ENCODE data around the gene OGDH.

The OGDH gene

DNA sequence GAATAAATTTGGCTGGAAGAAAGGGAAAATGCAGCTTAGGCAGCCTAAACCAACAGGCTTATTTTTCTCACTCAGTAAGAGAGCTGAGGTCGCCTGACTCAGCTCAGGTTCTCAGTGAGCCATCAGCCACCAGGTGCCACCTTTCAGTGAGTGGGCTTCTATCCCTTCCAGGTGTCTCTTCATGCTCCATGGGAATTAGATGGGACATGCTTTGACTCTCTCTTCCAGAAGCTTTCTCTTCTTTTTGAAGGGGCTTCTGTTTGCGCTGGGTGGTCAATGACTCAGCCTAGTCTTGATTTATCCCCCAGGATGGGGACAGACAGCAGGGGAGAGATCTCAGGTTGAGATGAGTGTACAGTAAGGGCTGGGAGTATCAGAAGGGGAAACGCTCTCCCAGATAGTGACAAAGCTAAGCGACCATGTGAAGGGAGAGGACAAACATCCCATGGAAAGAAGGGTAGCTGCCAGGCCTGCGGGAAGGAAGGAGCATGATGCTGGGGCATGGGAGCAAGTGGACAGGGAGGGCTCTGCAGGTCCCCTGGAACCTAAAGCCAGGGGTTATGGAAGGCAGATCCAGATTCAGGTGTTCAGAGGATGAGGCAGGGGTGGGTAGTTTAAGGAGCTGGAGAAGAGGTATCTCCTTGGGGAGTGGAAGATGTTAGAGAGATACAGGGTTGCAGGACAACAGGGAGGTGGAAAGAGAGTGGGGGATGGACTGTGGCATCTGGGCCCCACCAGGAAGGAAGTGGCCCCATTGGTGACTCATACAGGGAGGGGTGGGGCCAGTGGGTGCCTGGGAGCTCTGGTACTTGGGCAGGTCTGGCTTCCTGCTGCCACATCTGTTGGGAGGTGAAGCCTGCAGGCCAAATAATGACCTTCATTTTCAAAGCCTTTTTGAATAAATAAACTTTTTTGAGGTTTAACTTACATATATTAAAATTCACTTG, 32.5 kb downstream of the OGDH start:
- peak; percentile 71 for DNase-seq (ENCODE audit: low spot score)

DNA sequence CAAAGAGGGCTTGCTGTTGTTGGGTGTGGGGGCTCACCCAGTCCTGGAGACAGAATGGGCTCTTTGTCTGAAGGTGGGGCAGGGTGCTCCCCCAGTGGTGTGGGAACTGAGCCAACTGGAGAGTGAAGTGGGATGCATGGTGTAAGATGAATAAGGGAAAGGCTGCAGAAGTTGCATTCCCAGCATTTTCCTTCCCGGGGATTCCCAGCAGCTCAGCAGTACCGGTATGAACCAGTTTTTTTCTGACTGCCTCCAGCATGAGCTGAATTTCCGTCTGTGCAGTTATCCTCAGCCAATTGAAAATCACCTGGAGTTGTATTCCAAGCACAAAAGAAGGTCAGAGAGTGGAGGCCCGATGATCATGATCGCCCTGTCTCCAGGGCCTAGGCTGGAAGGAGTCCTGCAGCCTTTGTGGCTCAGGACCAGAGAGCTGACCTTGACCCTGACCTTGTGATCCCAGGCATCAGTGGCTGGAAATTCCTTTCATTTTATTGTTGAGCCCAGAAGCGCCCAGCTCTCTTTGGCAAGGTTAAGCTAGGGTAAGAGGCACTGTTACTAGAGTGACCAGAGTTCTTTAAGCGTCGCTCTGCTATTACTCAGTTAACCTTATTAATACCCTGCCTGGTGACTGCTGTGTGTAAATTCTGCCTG, 33.4 kb downstream of the OGDH start:
- peak; percentile 74 for DNase-seq (ENCODE audit: low spot score)

DNA sequence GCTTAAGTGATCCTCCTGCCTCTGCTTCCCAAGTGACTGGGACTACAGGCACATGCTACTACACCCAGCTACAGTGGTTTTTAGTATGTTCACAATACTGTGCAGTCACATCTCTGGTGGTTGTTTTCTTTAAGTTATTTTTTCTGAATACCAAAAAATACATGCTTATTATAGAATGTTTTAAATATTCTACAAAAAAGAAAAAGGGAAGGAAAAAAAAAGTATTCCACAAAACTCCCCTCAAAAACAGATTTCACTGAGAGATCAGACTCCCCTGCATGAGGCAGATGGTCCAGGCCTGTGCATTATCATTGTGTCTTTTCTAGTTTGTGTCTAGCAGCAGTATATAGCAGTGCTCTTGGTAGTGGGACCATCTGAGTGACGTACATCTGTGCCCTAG, 36.8 kb downstream of the OGDH start:
- DNase-seq (ENCODE audit: low spot score) = no peak

DNA sequence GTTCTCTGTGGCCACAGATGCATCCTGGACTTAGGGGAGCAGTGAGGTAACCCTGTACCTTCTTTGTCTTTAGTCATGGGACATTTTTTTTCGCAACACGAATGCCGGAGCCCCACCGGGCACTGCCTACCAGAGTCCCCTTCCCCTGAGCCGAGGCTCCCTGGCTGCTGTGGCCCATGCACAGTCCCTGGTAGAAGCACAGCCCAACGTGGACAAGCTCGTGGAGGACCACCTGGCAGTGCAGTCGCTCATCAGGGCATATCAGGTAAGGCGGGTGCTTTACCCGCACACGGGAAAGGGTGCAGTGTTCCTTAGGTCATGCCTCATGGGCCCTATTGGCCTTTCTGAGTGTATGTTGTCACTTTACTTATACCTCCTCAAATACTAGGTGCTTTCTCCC, 38.8 kb downstream of the OGDH start:
- no peak for DNase-seq (ENCODE audit: low spot score)

DNA sequence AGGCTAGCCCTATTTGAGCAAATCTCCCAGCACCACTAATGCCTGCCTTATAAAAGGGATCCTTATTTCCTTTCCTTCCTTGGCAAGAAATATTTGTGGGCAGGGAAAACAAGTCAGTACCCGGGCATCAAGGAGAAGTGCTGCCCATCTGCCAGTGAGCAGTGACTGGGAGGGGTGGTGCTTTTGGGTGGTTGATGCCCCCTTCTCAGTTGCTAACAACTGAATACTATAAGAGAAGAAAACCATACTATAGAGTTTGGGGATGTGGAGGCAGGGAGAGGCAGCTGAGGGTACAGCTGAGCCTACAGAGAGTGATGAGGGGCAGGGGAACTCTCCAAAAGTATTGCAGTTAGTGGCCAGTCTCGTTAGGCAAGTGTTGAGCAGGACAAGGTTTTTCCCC, 39.3 kb downstream of the OGDH start:
- no peak for DNase-seq (ENCODE audit: low spot score)

DNA sequence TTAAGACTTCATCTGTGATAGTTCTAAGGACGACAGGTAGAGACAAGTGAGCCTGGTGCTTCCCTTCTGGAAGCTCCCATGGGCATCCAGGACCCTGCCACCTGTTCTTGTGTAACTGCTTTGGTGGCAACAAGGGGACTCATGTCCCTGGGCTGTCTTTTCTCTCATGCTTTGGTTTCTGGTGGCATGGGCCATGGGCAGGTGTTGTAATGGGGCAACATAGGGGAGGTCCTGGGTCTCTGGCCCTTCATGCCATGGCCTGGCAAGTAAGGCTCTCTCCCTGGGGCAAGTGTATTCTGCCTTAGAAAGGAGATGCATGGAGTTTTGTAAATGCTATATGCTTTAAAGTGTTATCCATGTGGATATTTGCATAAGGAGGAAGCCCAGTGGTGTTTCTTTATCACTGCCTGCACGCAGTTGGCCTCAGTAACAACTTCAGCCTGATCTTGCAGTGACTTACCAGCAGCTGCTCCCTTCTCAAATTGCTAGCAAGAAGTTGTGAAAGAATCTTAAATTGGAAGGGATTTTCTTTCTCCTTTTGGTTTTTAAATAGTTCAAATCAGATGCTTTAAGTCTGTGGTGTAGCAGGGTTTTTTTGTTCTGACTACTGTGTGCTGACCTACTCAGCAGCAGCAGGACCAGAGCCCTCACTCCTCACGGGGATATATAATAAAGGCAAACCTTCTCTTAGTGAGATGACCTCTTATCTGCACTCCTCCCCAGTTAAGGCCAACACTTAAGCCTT, 39.9 kb downstream of the OGDH start:
- no peak for DNase-seq (ENCODE audit: low spot score)

DNA sequence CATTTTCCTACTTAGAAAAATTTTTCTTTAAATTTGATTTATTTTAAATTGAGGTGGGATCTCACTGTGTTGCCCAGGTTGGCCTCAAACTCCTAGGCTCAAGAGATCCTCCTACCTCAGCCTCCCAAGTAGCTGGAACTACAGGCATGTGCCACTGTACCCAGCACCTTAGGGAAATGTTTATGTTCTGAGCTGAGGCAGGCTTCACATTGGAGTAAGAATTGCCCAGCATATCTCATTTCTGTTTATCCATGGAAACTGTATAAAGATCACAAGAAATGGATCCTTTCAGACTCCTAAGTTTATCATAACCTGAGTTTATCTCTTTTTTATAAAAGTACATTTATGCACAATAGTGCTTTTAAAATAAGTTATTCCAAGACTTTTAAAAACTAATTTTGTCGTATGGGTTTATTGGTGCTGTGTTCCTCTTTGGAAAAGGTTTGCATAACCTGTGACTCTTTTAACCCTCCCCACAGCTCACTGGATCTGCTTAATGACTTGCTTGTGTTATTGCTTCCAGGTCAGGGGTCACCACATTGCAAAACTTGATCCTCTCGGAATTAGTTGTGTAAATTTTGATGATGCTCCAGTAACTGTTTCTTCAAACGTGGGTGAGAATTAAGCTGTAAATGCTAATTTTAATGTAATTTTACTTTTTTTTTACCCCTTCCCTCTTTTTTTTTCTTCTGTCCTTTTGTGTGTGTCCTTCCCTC, 40.7 kb downstream of the OGDH start:
- DNase-seq (ENCODE audit: low spot score) = no peak

DNA sequence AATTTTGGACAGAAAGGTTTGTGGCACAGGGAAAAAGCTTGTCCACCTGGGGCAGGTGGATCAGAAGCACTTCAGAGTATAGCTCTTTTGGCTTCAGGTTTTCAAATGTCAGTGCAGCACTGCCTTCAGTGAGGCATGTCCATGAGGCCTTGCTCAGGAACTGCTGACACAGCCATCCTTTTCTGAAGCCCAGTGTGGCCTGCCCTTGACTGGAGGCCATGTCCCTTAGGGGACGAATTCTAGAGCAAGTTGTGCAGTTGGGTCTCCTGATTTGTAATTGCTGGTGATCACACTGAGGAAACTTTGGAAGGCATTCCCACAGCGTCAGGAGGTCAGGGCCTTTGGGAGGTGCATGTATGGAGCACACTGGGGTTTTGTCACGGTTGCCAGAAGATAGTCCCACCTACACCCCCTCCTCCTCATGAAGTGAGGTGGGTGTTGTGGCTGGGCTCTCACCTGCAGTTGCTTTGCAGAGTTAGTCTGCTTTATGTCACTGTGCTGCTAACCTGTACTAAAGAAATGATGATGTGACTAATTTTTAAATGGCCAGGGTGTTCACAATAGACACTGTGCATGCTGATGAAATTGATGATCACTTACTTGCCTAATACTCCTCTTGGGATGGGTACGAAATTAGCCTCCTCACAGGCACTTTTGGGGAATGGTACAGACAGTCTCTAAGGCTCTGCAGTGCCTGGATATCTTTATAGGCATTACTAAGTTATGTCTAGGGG, 41.7 kb downstream of the OGDH start:
- DNase-seq (ENCODE audit: low spot score) = no peak

DNA sequence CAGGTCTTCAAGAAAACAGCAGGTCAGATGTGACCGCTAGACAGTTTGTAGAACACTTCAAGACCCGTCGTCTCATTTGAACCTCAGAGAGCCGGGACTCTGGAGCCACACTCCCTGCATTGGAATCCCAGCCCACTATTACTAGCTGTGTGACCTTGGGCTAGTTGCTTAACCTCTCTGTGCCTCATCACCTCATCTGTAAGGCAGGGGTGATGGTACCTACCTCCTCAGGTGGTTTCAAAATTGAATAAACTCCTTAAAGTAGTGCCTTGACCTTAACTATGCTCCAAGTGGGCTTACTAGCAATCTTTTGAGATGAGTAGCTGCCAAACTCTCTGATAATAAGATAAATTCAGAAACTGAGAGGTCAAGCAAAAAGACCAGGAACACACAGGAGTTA, 43.8 kb downstream of the OGDH start:
- no peak for DNase-seq (ENCODE audit: low spot score)

DNA sequence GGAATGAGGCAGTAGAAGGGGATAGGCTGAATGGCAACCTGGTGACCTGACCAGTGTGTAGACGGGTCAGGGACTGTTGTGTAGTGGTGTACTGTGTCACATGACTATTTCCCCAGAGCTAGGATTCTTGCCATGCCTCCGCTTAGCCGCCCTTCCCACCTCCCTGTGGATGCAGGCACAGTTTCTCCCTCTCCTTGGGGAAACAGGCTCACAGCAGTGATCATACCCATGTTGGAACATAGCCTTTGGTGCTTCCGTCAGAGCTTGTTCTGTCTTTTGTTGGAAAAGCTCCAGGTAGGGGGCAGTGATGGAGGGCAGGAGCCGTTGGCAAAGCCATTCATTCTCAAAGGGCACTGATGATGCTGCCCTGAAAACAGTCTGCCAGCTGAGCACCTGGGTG, 44.3 kb downstream of the OGDH start:
- DNase-seq (ENCODE audit: low spot score) = no peak

DNA sequence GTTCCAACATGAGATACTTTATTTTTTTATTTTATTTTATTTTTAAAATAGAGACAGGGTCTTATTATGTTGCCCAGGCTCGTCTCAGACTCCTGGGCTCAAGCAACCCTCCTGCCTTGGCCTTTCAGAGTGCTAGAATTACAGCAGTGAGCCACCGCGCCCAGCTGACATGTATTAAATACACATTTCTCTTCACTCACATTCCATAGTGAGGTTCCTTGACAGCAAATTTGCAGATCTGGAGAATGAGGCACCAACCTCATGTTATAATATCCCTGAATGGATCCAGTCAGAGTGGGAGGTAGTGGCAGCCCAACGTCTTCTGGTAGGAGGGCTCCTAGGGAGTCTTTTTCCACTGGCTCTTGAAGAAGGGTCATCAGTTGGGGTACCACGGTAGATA, 46.1 kb downstream of the OGDH start:
- no peak for DNase-seq (ENCODE audit: low spot score)

DNA sequence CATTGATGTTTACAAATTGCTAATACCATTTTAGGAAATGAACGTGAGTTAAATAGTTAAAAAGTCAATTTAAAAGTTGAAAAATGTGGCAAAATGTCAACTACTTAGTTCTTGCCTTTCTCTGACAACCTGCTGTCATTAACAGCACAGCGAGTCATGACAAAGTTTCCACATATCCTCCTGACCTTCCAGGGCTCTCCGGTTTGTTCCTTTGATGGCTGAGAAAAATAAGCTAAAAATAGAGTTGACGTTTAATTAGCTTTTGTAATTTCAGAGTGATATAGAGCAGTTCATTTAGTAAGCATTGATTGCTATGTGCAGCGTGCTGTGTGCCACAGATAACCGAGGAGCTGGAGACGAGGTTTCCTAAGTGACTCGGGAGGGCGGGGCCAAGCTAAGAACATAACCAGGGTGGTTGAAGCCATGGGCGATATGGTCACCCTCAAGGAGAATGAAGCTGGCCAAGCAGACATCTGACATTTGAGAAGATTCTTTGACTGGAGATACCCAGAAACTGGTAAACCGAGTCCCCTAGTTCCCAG, 47.9 kb downstream of the OGDH start:
- no peak for DNase-seq (ENCODE audit: low spot score)

DNA sequence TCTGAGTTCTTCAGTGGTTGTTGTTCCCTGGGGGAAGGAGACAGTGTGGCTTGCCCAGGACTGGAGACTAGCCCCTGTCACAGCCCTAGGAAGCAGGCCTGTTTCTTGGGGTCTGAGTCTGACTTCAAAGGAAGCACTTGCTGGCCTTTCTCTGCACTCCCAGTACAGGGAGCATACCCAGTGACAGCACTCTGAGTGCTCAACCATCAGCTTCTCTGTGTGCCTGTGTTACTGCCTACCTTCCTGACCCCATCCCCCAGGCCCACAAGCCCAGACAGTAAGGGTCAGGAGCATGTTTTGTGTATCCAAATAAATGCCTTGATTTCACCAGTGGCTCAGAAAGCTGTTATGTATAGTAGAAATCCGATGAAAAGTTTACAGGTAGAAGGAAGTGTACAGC, 48.9 kb downstream of the OGDH start:
- no peak for DNase-seq (ENCODE audit: low spot score)

DNA sequence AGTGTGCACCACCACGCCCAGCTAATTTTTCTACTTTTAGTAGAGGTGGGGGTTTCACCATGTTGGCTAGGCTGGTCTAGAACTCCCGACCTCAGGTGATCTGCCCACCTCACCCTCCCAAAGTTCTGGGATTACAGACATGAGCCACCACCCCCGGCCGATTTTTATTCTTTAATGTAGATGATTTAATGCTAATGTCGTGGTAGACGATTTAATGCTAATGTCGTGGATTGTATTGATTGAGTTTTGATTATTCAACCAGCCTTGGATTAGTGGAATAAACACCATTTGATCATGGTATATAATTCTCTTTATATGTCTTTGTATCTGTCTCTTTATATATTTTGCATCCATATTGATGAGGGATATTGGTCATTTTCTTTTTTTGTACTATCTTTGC, 52.6 kb downstream of the OGDH start:
- no peak for DNase-seq (ENCODE audit: low spot score)

DNA sequence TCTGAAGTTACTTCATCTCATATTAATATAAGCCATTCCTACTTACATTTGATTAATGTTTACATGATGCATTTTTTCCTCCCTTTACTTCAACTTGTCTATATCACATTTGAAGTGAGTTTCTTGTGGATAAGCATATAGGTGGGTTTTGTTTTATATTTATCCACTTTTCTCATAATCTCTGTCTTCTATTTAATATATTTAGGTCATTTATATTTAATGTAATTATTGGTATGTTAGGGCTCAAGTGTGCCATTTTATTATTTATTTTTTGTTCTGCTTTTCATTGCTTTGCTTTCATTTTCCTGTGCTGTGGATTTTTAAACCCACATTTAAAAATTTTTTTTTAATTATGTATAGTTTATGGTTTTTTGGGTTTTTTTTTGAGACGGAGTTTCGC, 54.8 kb downstream of the OGDH start:
- DNase-seq (ENCODE audit: low spot score) = no peak

DNA sequence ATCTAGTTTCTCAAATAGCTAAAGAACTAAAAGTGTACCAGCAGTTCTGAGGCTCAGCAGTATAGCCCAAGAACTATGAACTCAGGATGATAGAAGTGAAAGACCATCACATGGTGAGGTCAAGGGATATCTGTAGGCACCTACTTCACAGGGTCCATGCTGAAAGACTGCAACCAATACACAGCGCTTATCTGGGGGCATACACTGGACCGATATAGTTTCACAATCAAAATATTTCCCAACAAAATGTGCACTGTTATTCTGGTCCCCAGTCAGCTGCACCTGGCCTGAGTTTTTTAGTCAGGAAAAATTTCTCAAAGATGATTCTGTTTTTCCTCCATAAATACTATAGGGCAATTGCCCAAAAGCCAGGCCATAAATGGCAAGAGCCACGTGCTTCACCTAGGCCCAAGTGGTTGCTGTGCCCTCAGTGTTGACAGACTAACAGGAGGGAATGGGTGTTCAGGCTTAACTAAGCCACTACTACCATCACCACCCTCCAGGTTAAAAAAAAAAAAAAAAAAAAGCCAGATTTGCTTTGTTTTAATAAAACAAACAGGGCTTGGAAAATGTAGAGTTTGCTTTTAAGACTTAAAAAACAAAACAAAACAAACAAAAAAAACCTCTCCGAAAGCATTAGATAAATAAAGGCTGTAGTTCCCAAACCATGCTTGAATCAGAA, 58.5 kb downstream of the OGDH start:
- DNase-seq (ENCODE audit: low spot score) = no peak

DNA sequence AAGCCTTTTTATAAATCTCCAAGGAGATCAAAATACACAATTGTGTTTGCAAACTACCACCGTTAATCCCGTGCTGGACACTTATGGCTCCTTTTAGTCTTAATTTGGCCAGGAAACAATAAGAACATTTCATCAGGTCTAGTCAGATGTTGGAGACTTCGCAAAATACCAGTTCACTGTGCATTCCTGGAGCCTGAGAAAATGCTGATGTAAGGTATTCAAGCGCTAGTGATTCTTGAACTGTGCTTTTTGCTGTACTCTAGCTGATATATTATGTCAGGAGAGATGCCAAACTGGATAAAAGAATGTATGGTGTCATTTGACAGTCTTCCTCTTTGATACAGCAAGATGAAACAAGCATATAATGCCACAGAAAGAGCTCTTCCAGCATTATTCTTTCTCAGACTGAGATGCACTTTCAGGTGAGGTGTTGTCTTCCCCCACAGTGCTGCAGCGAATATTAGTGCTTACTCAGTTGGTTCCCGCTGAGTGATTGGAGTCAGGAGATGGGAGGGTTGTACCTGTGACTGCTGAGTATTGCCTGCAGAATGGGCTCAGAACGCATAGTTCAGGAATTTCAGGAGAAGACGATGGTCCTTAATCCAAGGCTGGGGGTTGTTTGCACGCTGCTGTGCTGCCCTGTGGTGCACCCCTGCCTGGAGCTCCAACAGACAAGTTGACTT, 59.2 kb downstream of the OGDH start:
- DNase-seq (ENCODE audit: low spot score) = peak; percentile 17

DNA sequence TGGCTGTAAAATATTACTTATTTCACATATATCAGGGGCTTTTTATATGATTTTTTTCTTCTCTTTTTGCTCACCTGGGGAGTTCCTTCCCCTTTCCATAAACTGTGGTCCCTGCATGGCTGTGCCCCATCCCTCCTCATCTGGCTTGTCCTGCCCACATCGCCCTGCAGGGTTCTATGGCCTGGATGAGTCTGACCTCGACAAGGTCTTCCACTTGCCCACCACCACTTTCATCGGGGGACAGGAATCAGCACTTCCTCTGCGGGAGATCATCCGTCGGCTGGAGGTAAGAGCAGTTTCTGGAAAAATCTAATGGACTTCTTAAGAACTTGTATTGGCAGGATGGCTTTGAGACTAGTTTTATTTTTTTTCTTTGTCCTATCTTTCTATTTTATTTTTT, 60.1 kb downstream of the OGDH start:
- DNase-seq (ENCODE audit: low spot score) = no peak

DNA sequence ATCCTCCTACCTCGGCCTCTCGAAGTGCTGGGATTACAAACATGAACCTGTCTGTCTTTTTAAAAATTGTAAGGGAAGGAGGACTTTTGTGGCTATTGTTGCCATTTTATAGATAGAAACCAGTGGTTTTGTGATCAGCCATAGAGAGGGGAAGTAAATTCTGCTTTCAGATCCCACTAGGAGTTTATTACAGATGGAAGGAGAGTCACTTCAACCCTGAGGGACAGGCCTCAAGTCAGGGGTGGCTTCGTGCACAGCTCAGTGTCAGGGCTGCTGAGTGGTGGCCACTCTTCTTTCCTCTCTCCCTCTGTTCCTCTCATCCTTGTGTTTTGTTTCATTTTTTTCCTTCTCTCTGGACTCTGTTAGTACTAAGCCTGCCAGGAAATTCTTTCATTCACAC, 60.8 kb downstream of the OGDH start:
- no peak for DNase-seq (ENCODE audit: low spot score)

DNA sequence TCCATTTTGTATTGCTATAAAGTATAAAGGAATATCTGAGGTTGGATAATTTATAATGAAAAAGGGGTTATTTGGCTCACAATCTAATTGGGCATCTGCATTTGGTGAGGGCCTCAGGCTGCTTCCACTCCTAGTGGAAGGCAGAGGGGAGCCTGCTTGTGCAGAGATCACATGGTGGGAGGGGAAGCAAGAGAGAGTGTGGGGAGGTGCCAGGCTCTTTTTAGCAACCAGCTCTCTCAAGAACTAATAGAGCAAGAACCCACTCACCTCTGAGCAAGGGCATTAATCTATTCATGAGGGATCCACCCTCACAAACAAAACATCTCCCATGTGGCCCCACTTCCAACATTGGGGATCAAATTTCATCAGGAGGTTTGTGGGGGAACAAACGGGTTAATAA, 64.6 kb downstream of the OGDH start:
- no peak for DNase-seq (ENCODE audit: low spot score)
